ENCODE measurements around the gene CRB2.

Gene CRB2

GRCh38 chr9:123318961-123319421 lies 37.0 kb upstream of the CRB2 start:
- TF ChIP-seq EZH2 (IDR thresholded peaks at IDR 0.05; ENCODE audit: borderline replicate concordance, low read depth, low read length, severe bottlenecking) = no peak
- no peak for TF ChIP-seq CTCF (IDR thresholded peaks at IDR 0.05; ENCODE audit: borderline replicate concordance, extremely low read depth, low read length, poor library complexity, severe bottlenecking)
- DNase-seq (no peak), ATAC-seq (ENCODE audit: insufficient read depth, low read depth) (no peak)
- no peaks in the 10 kb centered on the region for H3K9me3 ChIP-seq (ENCODE audit: insufficient read depth, low read length, severe bottlenecking)
- H3K9ac ChIP-seq (ENCODE audit: low read depth, low read length) = no peak overlapping the region
- H3K79me2 ChIP-seq (ENCODE audit: insufficient read depth, low read length) = no peaks in the 10 kb centered on the region
- no peaks in the 10 kb centered on the region for H4K20me1 ChIP-seq (ENCODE audit: insufficient read depth, low read length)
- no peaks in the 10 kb centered on the region for H3K36me3 ChIP-seq (ENCODE audit: insufficient read depth, low read length)
- no peak overlapping the region for H3K4me3 ChIP-seq (ENCODE audit: low read depth in 1 of 2, low read length in 2 of 2)
- H3K27ac ChIP-seq (ENCODE audit: low read length) = no peak overlapping the region
- H2AFZ ChIP-seq (ENCODE audit: low read depth, low read length) = no peak overlapping the region
- peaks cover 18% of the 10 kb centered on the region for H3K4me1 ChIP-seq (ENCODE audit: insufficient read depth, low read length)
- no peak overlapping the region for H3K4me2 ChIP-seq (ENCODE audit: insufficient read depth, low read length)
- H3K27me3 ChIP-seq (ENCODE audit: insufficient read depth, low read length, poor library complexity) = peaks cover 3% of the 10 kb centered on the region

GRCh38 chr9:123319541-123320339 lies 36.3 kb upstream of the CRB2 start:
- TF ChIP-seq EZH2 (IDR thresholded peaks at IDR 0.05; ENCODE audit: borderline replicate concordance, low read depth, low read length, severe bottlenecking) = no peak
- TF ChIP-seq CTCF (IDR thresholded peaks at IDR 0.05; ENCODE audit: borderline replicate concordance, extremely low read depth, low read length, poor library complexity, severe bottlenecking) = no peak
- no peak overlapping the region for H3K4me2 ChIP-seq (ENCODE audit: insufficient read depth, low read length)
- H3K79me2 ChIP-seq (ENCODE audit: insufficient read depth, low read length) = no peaks in the 10 kb centered on the region
- H2AFZ ChIP-seq (ENCODE audit: low read depth, low read length) = no peak overlapping the region
- H3K4me1 ChIP-seq (ENCODE audit: insufficient read depth, low read length) = peaks cover 18% of the 10 kb centered on the region
- no peak for ATAC-seq (ENCODE audit: insufficient read depth, low read depth)
- no peak overlapping the region for H3K9ac ChIP-seq (ENCODE audit: low read depth, low read length)
- H3K27ac ChIP-seq (ENCODE audit: low read length) = no peak overlapping the region
- H3K4me3 ChIP-seq (ENCODE audit: low read depth in 1 of 2, low read length in 2 of 2) = no peak overlapping the region
- no peak for DNase-seq
- H4K20me1 ChIP-seq (ENCODE audit: insufficient read depth, low read length) = no peaks in the 10 kb centered on the region
- no peaks in the 10 kb centered on the region for H3K9me3 ChIP-seq (ENCODE audit: insufficient read depth, low read length, severe bottlenecking)
- H3K27me3 ChIP-seq (ENCODE audit: insufficient read depth, low read length, poor library complexity) = peaks cover 3% of the 10 kb centered on the region
- H3K36me3 ChIP-seq (ENCODE audit: insufficient read depth, low read length) = no peaks in the 10 kb centered on the region

- Histone ChIP-seq H3K36me3 (ENCODE audit: insufficient read depth, low read length) (no peaks in the 10 kb centered on the region), H3K4me2 (ENCODE audit: insufficient read depth, low read length) (no peak overlapping the region), H4K20me1 (ENCODE audit: insufficient read depth, low read length) (no peaks in the 10 kb centered on the region), H3K9me3 (ENCODE audit: insufficient read depth, low read length, severe bottlenecking) (no peaks in the 10 kb centered on the region), H3K4me3 (ENCODE audit: low read depth in 1 of 2, low read length in 2 of 2) (no peak overlapping the region), H3K27me3 (ENCODE audit: insufficient read depth, low read length, poor library complexity) (peaks cover 3% of the 10 kb centered on the region), H2AFZ (ENCODE audit: low read depth, low read length) (no peak overlapping the region), H3K9ac (ENCODE audit: low read depth, low read length) (no peak overlapping the region), H3K27ac (ENCODE audit: low read length) (no peak overlapping the region), H3K79me2 (ENCODE audit: insufficient read depth, low read length) (no peaks in the 10 kb centered on the region), H3K4me1 (ENCODE audit: insufficient read depth, low read length) (peaks cover 18% of the 10 kb centered on the region)
- TF ChIP-seq EZH2 (IDR thresholded peaks at IDR 0.05; ENCODE audit: borderline replicate concordance, low read depth, low read length, severe bottlenecking) (no peak), CTCF (IDR thresholded peaks at IDR 0.05; ENCODE audit: borderline replicate concordance, extremely low read depth, low read length, poor library complexity, severe bottlenecking) (no peak)
- ATAC-seq (ENCODE audit: insufficient read depth, low read depth) (no peak), DNase-seq (no peak)
Observed at GRCh38 chr9:123320814-123321213, 35.2 kb upstream of the CRB2 start.
